ENCODE results near the gene LYRM1.

DNA sequence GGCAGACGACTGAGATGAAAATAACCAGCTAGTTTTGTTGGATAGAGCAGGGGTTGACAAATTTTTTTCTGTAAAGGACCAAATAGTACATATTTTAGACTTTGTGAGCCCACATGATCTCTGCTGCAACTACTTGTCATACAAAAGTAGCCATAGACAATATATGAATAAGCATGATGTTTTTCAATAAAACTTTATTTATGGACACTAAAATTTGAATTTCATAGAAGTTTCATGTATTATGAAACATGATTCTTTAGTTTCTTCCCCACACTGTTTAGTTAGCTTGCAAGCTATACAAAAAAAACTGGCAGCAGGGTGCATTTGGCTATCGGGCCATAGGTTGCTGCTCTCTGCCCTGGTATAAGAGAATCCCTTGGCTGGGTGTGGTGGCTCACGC lies 56.6 kb downstream of the LYRM1 start:
- TF ChIP-seq, protein P1, sequence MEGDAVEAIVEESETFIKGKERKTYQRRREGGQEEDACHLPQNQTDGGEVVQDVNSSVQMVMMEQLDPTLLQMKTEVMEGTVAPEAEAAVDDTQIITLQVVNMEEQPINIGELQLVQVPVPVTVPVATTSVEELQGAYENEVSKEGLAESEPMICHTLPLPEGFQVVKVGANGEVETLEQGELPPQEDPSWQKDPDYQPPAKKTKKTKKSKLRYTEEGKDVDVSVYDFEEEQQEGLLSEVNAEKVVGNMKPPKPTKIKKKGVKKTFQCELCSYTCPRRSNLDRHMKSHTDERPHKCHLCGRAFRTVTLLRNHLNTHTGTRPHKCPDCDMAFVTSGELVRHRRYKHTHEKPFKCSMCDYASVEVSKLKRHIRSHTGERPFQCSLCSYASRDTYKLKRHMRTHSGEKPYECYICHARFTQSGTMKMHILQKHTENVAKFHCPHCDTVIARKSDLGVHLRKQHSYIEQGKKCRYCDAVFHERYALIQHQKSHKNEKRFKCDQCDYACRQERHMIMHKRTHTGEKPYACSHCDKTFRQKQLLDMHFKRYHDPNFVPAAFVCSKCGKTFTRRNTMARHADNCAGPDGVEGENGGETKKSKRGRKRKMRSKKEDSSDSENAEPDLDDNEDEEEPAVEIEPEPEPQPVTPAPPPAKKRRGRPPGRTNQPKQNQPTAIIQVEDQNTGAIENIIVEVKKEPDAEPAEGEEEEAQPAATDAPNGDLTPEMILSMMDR (IDR thresholded peaks at IDR 0.05) = no peak
- TF ChIP-seq EP300 (IDR thresholded peaks at IDR 0.05) = no peak
- no peak for TF ChIP-seq POLR2AphosphoS5 (IDR thresholded peaks at IDR 0.05)
